ENCODE results near the gene CITED4.

DNA sequence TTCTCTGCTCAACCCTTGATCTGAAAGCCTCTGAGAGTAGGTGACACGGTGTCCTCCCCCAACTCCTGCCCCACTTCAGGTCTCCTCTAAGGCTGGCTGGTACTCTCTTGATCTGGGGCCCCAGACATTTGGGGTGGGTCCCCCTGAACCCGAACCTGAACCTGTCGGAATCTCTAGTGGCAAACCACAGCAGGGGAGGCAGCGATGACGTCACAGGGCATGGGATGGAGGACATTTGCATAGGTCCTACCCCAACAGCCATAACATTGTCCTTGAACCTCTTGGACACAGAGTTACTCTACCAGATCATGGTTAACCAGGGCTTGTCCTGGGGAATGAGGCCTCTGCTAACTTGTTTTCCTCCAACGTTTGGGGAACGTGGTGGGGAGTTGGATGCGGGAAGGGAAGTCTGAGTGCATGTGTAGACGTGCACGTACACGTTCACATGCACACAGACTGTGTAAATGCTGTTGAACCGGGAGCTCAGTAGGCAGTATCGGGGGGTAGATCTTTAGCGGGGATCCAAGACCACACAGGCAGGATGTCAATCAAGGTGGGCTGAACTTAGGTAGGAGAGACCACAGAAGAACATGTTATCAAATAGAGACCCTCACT is 32.4 kb downstream of the CITED4 start:
- TF ChIP-seq, protein P1, sequence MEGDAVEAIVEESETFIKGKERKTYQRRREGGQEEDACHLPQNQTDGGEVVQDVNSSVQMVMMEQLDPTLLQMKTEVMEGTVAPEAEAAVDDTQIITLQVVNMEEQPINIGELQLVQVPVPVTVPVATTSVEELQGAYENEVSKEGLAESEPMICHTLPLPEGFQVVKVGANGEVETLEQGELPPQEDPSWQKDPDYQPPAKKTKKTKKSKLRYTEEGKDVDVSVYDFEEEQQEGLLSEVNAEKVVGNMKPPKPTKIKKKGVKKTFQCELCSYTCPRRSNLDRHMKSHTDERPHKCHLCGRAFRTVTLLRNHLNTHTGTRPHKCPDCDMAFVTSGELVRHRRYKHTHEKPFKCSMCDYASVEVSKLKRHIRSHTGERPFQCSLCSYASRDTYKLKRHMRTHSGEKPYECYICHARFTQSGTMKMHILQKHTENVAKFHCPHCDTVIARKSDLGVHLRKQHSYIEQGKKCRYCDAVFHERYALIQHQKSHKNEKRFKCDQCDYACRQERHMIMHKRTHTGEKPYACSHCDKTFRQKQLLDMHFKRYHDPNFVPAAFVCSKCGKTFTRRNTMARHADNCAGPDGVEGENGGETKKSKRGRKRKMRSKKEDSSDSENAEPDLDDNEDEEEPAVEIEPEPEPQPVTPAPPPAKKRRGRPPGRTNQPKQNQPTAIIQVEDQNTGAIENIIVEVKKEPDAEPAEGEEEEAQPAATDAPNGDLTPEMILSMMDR (IDR thresholded peaks at IDR 0.05) = no peak
- no peak for TF ChIP-seq POLR2A (IDR thresholded peaks at IDR 0.05)
